Caco-2 (cell line): ENCODE results near the gene EIF4A2. TPM values are rescaled to one million over a fixed set of nuclear protein-coding genes. Genes with fewer than 3 reads are reported as not detected.

Experiments
- BruUV-seq: library from RNA; stranded (reverse); fragments of 400-500 nt; replicated peaks from 2 replicates; lab custom pipeline; 2021; lab: Mats Ljungman, UMichigan
- CTCF ChIA-PET: fragments of 300-600 bp; sonication (Branson Sonifier 250); formaldehyde crosslinking; loops from one replicate; lab custom pipeline; 2022; ENCODE audit warnings: antibody characterized with exemption; lab: Charles Lee
- POLR2A ChIA-PET: fragments of 300-600 bp; sonication (Branson Sonifier 250); formaldehyde crosslinking; loops from one replicate; lab custom pipeline; 2022; ENCODE audit warnings: antibody characterized with exemption; lab: Charles Lee
- DNase-seq, 2 experiments: peaks; one replicate each; pipeline versions ENCODE4 v3.0.0 to v3.0.0-alpha.2; 2020 to 2022
- H3K27me3 ChIP-seq: replicated peaks from 2 replicates; pipeline ENCODE4 v1.6.0; 2011; ENCODE audit warnings: low read length; ENCODE audit not compliant: control insufficient read depth, insufficient read depth
- H3K36me3 ChIP-seq: 2 replicates; pipeline ENCODE4 v1.5.1; 2011; ENCODE audit warnings: low read length; ENCODE audit not compliant: control insufficient read depth, insufficient read depth
- H3K4me1 ChIP-seq: fragments of 250-450 bp; sonication (Bioruptor Pico); 2 replicates; pipeline ENCODE4 v1.5.1; 2020; ENCODE audit warnings: mild to moderate bottlenecking
- H3K4me3 ChIP-seq: 2 replicates; pipeline ENCODE4 v1.5.1; 2011; ENCODE audit warnings: low read depth, mild to moderate bottlenecking, control low read depth, low read length
- H3K9me3 ChIP-seq: fragments of 250-450 bp; sonication (Bioruptor Pico); 2 replicates; pipeline ENCODE4 v1.5.1; 2020; ENCODE audit warnings: mild to moderate bottlenecking, moderate library complexity
- H3K27ac Mint-ChIP-seq: one replicate; pipeline ENCODE4 v1.8.0; 2022; ENCODE audit warnings: mixed read lengths; ENCODE audit not compliant: unreplicated experiment
- H3K27me3 Mint-ChIP-seq: one replicate; pipeline ENCODE4 v1.8.0; 2022; ENCODE audit warnings: mixed read lengths; ENCODE audit not compliant: insufficient read depth, unreplicated experiment
- H3K36me3 Mint-ChIP-seq: one replicate; pipeline ENCODE4 v1.8.0; 2022; ENCODE audit warnings: mild to moderate bottlenecking, mixed read lengths; ENCODE audit not compliant: insufficient read depth, unreplicated experiment
- H3K4me1 Mint-ChIP-seq: one replicate; pipeline ENCODE4 v1.8.0; 2022; ENCODE audit warnings: low read depth, mixed read lengths; ENCODE audit not compliant: unreplicated experiment
- H3K4me3 Mint-ChIP-seq: one replicate; pipeline ENCODE4 v1.8.0; 2022; ENCODE audit warnings: mild to moderate bottlenecking, moderate library complexity, mixed read lengths; ENCODE audit not compliant: unreplicated experiment
- H3K9me3 Mint-ChIP-seq: one replicate; pipeline ENCODE4 v1.8.0; 2022; ENCODE audit warnings: mixed read lengths; ENCODE audit not compliant: unreplicated experiment
- intact Hi-C: fragments of 100-400 bp; cut with micrococcal nuclease; formaldehyde crosslinking; loops from one replicate; pipeline ENCODE4 v1.10.0; 2022; ENCODE audit not compliant: unreplicated experiment
- total RNA-seq: library from RNA; stranded (reverse); gene quantifications from 2 replicates; pipeline ENCODE4 v1.2.3, GENCODE V29; 2022
- TF ChIP-seq, protein P1 (sequence below), 2 experiments: fragments of 200-600 bp in 1 of 2; IDR thresholded peaks; 1 replicate in 1 of 2; 2 replicates in 1 of 2; pipeline versions ENCODE4 v1.5.1 to v1.8.0; 2011 to 2022; ENCODE audit warnings: antibody characterized with exemption in 1 of 2, control low read depth in 1 of 2, inconsistent platforms in 1 of 2, low read depth in 1 of 2, low read length in 1 of 2, mild to moderate bottlenecking in 1 of 2, moderate library complexity in 1 of 2; ENCODE audit not compliant: insufficient read depth in 1 of 2, severe bottlenecking in 1 of 2, unreplicated experiment in 1 of 2

EIF4A2 gene
- total RNA-seq, 1 experiment from 2014 or later = 346 TPM

DNA sequence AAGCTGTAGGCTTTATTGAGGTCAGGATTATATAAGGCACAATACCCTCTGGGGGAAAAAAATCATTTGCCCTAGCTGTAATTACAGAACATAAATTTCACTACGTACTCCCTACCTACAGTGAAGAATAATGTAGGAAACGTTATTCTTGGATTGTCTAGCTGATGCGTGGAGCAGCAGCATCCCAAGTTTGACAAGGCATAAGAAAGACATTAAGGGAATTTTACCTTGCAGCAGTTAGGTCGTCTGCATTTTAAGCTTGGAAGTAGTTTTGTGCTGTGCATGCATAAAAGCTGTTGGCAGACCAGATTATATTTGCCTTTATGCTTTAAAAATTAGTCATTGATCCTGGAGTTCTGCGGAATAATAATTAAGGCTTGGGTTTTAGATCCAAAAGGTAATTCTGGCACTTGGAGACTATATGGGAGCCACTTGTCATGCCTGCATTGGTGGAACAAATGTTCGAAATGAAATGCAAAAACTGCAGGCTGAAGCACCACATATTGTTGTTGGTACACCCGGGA is 2.2 kb downstream of the EIF4A2 start:
- Mint-ChIP-seq H3K27me3 (no peaks in the 10 kb centered on the region), H3K9me3 (no peaks in the 10 kb centered on the region), H3K36me3 (peaks cover 77% of the 10 kb centered on the region), H3K27ac (peak overlapping the region; percentile 95), H3K4me1 (peaks cover 17% of the 10 kb centered on the region), H3K4me3 (peak overlapping the region; percentile 80)
- TF ChIP-seq, protein P1, sequence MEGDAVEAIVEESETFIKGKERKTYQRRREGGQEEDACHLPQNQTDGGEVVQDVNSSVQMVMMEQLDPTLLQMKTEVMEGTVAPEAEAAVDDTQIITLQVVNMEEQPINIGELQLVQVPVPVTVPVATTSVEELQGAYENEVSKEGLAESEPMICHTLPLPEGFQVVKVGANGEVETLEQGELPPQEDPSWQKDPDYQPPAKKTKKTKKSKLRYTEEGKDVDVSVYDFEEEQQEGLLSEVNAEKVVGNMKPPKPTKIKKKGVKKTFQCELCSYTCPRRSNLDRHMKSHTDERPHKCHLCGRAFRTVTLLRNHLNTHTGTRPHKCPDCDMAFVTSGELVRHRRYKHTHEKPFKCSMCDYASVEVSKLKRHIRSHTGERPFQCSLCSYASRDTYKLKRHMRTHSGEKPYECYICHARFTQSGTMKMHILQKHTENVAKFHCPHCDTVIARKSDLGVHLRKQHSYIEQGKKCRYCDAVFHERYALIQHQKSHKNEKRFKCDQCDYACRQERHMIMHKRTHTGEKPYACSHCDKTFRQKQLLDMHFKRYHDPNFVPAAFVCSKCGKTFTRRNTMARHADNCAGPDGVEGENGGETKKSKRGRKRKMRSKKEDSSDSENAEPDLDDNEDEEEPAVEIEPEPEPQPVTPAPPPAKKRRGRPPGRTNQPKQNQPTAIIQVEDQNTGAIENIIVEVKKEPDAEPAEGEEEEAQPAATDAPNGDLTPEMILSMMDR (IDR thresholded peaks at IDR 0.05; ENCODE audit: insufficient read depth in 1 of 2, low read depth in 1 of 2, low read length in 1 of 2, severe bottlenecking in 1 of 2, unreplicated experiment in 1 of 2) = no peak
- ChIA-PET CTCF (no interaction called here), POLR2A (no interaction called here)
- no peak for DNase-seq
- Histone ChIP-seq H3K4me3 (peak overlapping the region; percentile 88), H3K27me3 (no peaks in the 10 kb centered on the region), H3K9me3 (no peaks in the 10 kb centered on the region), H3K4me1 (peaks cover 13% of the 10 kb centered on the region; the same call in 1 of the 2 replicates), H3K36me3 (peaks cover 15% of the 10 kb centered on the region)
- intact Hi-C loops = no loop called here
- no TSS peak for BruUV-seq

DNA sequence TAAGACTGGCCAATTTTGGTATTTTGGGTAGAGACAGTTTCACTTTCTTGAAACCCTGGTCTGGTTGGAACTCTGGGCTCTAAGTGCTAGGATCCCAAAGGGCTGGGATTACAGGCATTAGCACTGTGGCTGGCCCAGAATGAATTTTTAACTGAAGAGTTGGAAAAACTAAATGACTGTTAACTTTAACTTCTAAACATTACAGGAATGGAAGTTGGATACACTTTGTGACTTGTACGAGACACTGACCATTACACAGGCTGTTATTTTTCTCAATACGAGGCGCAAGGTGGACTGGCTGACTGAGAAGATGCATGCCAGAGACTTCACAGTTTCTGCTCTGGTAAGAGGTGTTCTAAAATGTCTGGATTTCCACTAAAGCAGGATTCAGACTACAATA is 3.5 kb downstream of the EIF4A2 start:
- H3K27me3 Mint-ChIP-seq = no peaks in the 10 kb centered on the region
- Histone ChIP-seq H3K36me3 (peaks cover 15% of the 10 kb centered on the region), H3K27me3 (no peaks in the 10 kb centered on the region), H3K4me1 (peaks cover 8% of the 10 kb centered on the region; the same call in 1 of the 2 replicates), H3K4me3 (no peak overlapping the region), H3K9me3 (no peaks in the 10 kb centered on the region)
- peaks cover 91% of the 10 kb centered on the region for H3K36me3 Mint-ChIP-seq
- TF ChIP-seq, protein P1 (IDR thresholded peaks at IDR 0.05; ENCODE audit: insufficient read depth in 1 of 2, low read depth in 1 of 2, low read length in 1 of 2, severe bottlenecking in 1 of 2, unreplicated experiment in 1 of 2) = no peak
- intact Hi-C loops = no loop called here
- CTCF ChIA-PET = no interaction called here
- H3K9me3 Mint-ChIP-seq = no peaks in the 10 kb centered on the region
- no peak overlapping the region for H3K27ac Mint-ChIP-seq
- POLR2A ChIA-PET = no interaction called here
- no peak for DNase-seq
- H3K4me3 Mint-ChIP-seq = peak overlapping the region; percentile 50
- no TSS peak for BruUV-seq
- H3K4me1 Mint-ChIP-seq = peaks cover 17% of the 10 kb centered on the region

- H3K9me3 Mint-ChIP-seq = no peaks in the 10 kb centered on the region
- Histone ChIP-seq H3K36me3 (peaks cover 15% of the 10 kb centered on the region), H3K4me1 (peaks cover 8% of the 10 kb centered on the region; the same call in 1 of the 2 replicates), H3K4me3 (no peak overlapping the region), H3K27me3 (no peaks in the 10 kb centered on the region), H3K9me3 (no peaks in the 10 kb centered on the region)
- H3K27ac Mint-ChIP-seq = peak overlapping the region; percentile 69
- no peak for DNase-seq
- H3K4me3 Mint-ChIP-seq = peak overlapping the region; percentile 50
- peaks cover 98% of the 10 kb centered on the region for H3K36me3 Mint-ChIP-seq
- BruUV-seq = no TSS peak
- intact Hi-C loops = no loop called here
- TF ChIP-seq, protein P1 (IDR thresholded peaks at IDR 0.05; ENCODE audit: insufficient read depth in 1 of 2, low read depth in 1 of 2, low read length in 1 of 2, severe bottlenecking in 1 of 2, unreplicated experiment in 1 of 2) = no peak
- POLR2A ChIA-PET = no interaction called here
- H3K4me1 Mint-ChIP-seq = peaks cover 17% of the 10 kb centered on the region
- H3K27me3 Mint-ChIP-seq = no peaks in the 10 kb centered on the region
- CTCF ChIA-PET = no interaction called here
These were observed 4.5 kb downstream of the EIF4A2 start for GRCh38 chr3:186787642-186788481.
